ENCODE results near the gene HBS1L. TPM values are rescaled to one million over a fixed set of nuclear protein-coding genes. Genes with fewer than 3 reads are reported as not detected.

The HBS1L gene
- polyA plus RNA-seq, 1 donor from 2014 or later = 103 TPM

GRCh38 chr6:135073756-135074393 is 19.3 kb upstream of the HBS1L start:
- H3K79me2 ChIP-seq (replicated peaks; ENCODE audit: insufficient read depth, low read length) = no peaks in the 10 kb centered on the region
- no peak overlapping the region for H3K9ac ChIP-seq (ENCODE audit: low read length)
- H4K20me1 ChIP-seq (ENCODE audit: insufficient read depth) = no peaks in the 10 kb centered on the region
- H3K9me3 ChIP-seq (ENCODE audit: low read length) = no peaks in the 10 kb centered on the region
- H3K27ac ChIP-seq (ENCODE audit: low read length) = no peak overlapping the region
- H3K27me3 ChIP-seq (ENCODE audit: insufficient read depth, low read depth, low read length) = no peaks in the 10 kb centered on the region
- no peak overlapping the region for H2AFZ ChIP-seq (ENCODE audit: low read depth, low read length)
- H3K4me3 ChIP-seq (ENCODE audit: low read length) = no peak overlapping the region
- H3F3A ChIP-seq (ENCODE audit: insufficient read depth, low read length, poor library complexity, severe bottlenecking) = no peaks in the 10 kb centered on the region
- TF ChIP-seq REST (IDR thresholded peaks at IDR 0.05; ENCODE audit: borderline replicate concordance) = no peak
- TF ChIP-seq MXI1 (conservative IDR thresholded peaks at IDR 0.05; ENCODE audit: poor library complexity, severe bottlenecking) = no peak
- no peak for TF ChIP-seq POLR2AphosphoS5 (IDR thresholded peaks at IDR 0.05)
- no peak for TF ChIP-seq RAD21 (conservative IDR thresholded peaks at IDR 0.05)
- no peak for TF ChIP-seq EZH2 (IDR thresholded peaks at IDR 0.05; ENCODE audit: borderline replicate concordance, insufficient read depth, low read length, poor library complexity, severe bottlenecking)
- TF ChIP-seq EP300 (conservative IDR thresholded peaks at IDR 0.05; ENCODE audit: poor library complexity, severe bottlenecking) = no peak
- TF ChIP-seq SMC3 (conservative IDR thresholded peaks at IDR 0.05; ENCODE audit: poor library complexity) = no peak
- no peak for TF ChIP-seq TAF1 (IDR thresholded peaks at IDR 0.05; ENCODE audit: low read depth)
- no peak for TF ChIP-seq CTCF (IDR thresholded peaks at IDR 0.05; ENCODE audit: poor library complexity, severe bottlenecking)
- no peak overlapping the region for H3K4me2 ChIP-seq (ENCODE audit: low read length)
- no peaks in the 10 kb centered on the region for H3K36me3 ChIP-seq (ENCODE audit: insufficient read depth, low read length)
- H3K9me2 ChIP-seq (ENCODE audit: insufficient read depth, low read length) = no peaks in the 10 kb centered on the region

GRCh38 chr6:135073217-135073616 is 18.6 kb upstream of the HBS1L start:
- TF ChIP-seq TAF1 (IDR thresholded peaks at IDR 0.05; ENCODE audit: low read depth) (no peak), MXI1 (conservative IDR thresholded peaks at IDR 0.05; ENCODE audit: poor library complexity, severe bottlenecking) (no peak), POLR2AphosphoS5 (IDR thresholded peaks at IDR 0.05) (no peak), RAD21 (conservative IDR thresholded peaks at IDR 0.05) (no peak), REST (IDR thresholded peaks at IDR 0.05; ENCODE audit: borderline replicate concordance) (no peak), EZH2 (IDR thresholded peaks at IDR 0.05; ENCODE audit: borderline replicate concordance, insufficient read depth, low read length, poor library complexity, severe bottlenecking) (no peak), SMC3 (conservative IDR thresholded peaks at IDR 0.05; ENCODE audit: poor library complexity) (no peak), CTCF (IDR thresholded peaks at IDR 0.05; ENCODE audit: poor library complexity, severe bottlenecking) (no peak), EP300 (conservative IDR thresholded peaks at IDR 0.05; ENCODE audit: poor library complexity, severe bottlenecking) (no peak)
- Histone ChIP-seq H3K9ac (ENCODE audit: low read length) (no peak overlapping the region), H4K20me1 (ENCODE audit: insufficient read depth) (no peaks in the 10 kb centered on the region)

More at GRCh38 chr6:135073217-135073616, 18.6 kb upstream of the HBS1L start:
- H3K27me3 ChIP-seq (ENCODE audit: insufficient read depth, low read depth, low read length) = no peaks in the 10 kb centered on the region
- H3K9me2 ChIP-seq (ENCODE audit: insufficient read depth, low read length) = no peaks in the 10 kb centered on the region
- H3K9me3 ChIP-seq (ENCODE audit: low read length) = no peaks in the 10 kb centered on the region
- H3K4me3 ChIP-seq (ENCODE audit: low read length) = no peak overlapping the region
- no peak overlapping the region for H2AFZ ChIP-seq (ENCODE audit: low read depth, low read length)
- H3F3A ChIP-seq (ENCODE audit: insufficient read depth, low read length, poor library complexity, severe bottlenecking) = no peaks in the 10 kb centered on the region
- no peak overlapping the region for H3K27ac ChIP-seq (ENCODE audit: low read length)
- no peaks in the 10 kb centered on the region for H3K79me2 ChIP-seq (replicated peaks; ENCODE audit: insufficient read depth, low read length)
- no peaks in the 10 kb centered on the region for H3K36me3 ChIP-seq (ENCODE audit: insufficient read depth, low read length)
- no peak overlapping the region for H3K4me2 ChIP-seq (ENCODE audit: low read length)
